Brain microvascular endothelial cell (primary cell): ENCODE measurements around the gene HEPN1.

Experiments
- DNase-seq: peaks from one replicate; pipeline ENCODE4 v3.0.0-alpha.2; 2020
- H3K27ac ChIP-seq: fragments of 250-450 bp; sonication (Bioruptor Pico); 2 replicates; pipeline ENCODE4 v1.5.1; 2020; ENCODE audit warnings: mild to moderate bottlenecking, moderate library complexity
- H3K27me3 ChIP-seq: fragments of 250-450 bp; sonication (Bioruptor Pico); replicated peaks from 2 replicates; pipeline ENCODE4 v1.5.1; 2020; ENCODE audit warnings: mild to moderate bottlenecking
- H3K36me3 ChIP-seq: fragments of 250-450 bp; sonication (Bioruptor Pico); replicated peaks from 2 replicates; pipeline ENCODE4 v1.5.1; 2020; ENCODE audit warnings: mild to moderate bottlenecking
- H3K4me3 ChIP-seq: 2 replicates; pipeline ENCODE4 v1.5.1; 2011; ENCODE audit warnings: low read depth, mild to moderate bottlenecking, control low read depth, low read length, moderate library complexity
- CTCF ChIP-seq: IDR thresholded peaks from 2 replicates; pipeline ENCODE4 v1.5.1; 2011; ENCODE audit warnings: low read depth, mild to moderate bottlenecking, moderate library complexity, low read length, control low read depth, inconsistent platforms; ENCODE audit errors: missing control alignments
- in situ Hi-C: cut with HindIII; loops from 2 replicates; pipeline ENCODE4 v1.10.0; 2017; ENCODE audit warnings: low sequenced_read_pairs, low pct_ligation_motif_present

The HEPN1 gene

GRCh38 chr11:124880290-124880611 is 38.8 kb upstream of the HEPN1 start:
- H3K27me3 ChIP-seq: no peaks in the 10 kb centered on the region
- H3K36me3 ChIP-seq: no peaks in the 10 kb centered on the region
- H3K27ac ChIP-seq: no peak overlapping the region
- H3K4me3 ChIP-seq: no peak overlapping the region
- DNase-seq: no peak
- TF ChIP-seq CTCF: no peak
- in situ Hi-C loops: no loop called here

- H3K27ac ChIP-seq: no peak overlapping the region
- in situ Hi-C loops: no loop called here
Measured at GRCh38 chr11:124880958-124881357, 38.1 kb upstream of the HEPN1 start.

GRCh38 chr11:124882339-124883071 is 36.5 kb upstream of the HEPN1 start:
- Histone ChIP-seq H3K4me3 (no peak overlapping the region), H3K27ac (no peak overlapping the region), H3K27me3 (no peaks in the 10 kb centered on the region), H3K36me3 (no peaks in the 10 kb centered on the region)
- in situ Hi-C loops: no loop called here
- peak; percentile 61 for DNase-seq
- peak; percentile 23 for TF ChIP-seq CTCF

More at GRCh38 chr11:124880958-124881357, 38.1 kb upstream of the HEPN1 start:
- Histone ChIP-seq H3K4me3 (no peak overlapping the region), H3K27me3 (no peaks in the 10 kb centered on the region), H3K36me3 (no peaks in the 10 kb centered on the region)
- TF ChIP-seq CTCF: no peak
- DNase-seq: no peak

- no peak overlapping the region for H3K4me3 ChIP-seq
Measured at GRCh38 chr11:124884340-124884739, 34.7 kb upstream of the HEPN1 start.

GRCh38 chr11:124884869-124885479 is 34.1 kb upstream of the HEPN1 start:
- Histone ChIP-seq H3K27ac (no peak overlapping the region), H3K4me3 (no peak overlapping the region), H3K36me3 (no peaks in the 10 kb centered on the region), H3K27me3 (no peaks in the 10 kb centered on the region)
- in situ Hi-C loops: no loop called here
- DNase-seq: no peak
- TF ChIP-seq CTCF: no peak

More at GRCh38 chr11:124884340-124884739, 34.7 kb upstream of the HEPN1 start:
- in situ Hi-C loops: no loop called here
- H3K27me3 ChIP-seq: no peaks in the 10 kb centered on the region
- no peak for DNase-seq
- TF ChIP-seq CTCF: no peak
- H3K27ac ChIP-seq: no peak overlapping the region
- no peaks in the 10 kb centered on the region for H3K36me3 ChIP-seq
